Astrocyte (in vitro differentiated cells and primary cell): ENCODE data around the gene MSX2.

Experiments used
- CTCF ChIP-seq: IDR thresholded peaks from 2 replicates; pipeline ENCODE4 v1.5.1; 2011; ENCODE audit warnings: low read depth, mild to moderate bottlenecking, inconsistent platforms, low read length, moderate library complexity; ENCODE audit not compliant: insufficient read depth
- EZH2 ChIP-seq: IDR thresholded peaks from 2 replicates; pipeline ENCODE4 v1.6.1; 2012; ENCODE audit warnings: mild to moderate bottlenecking, low read length, inconsistent platforms; ENCODE audit not compliant: insufficient read depth

- TF ChIP-seq CTCF, result no peak
- no peak for TF ChIP-seq EZH2
Measured at GRCh38 chr5:174736331-174736721, 11.9 kb downstream of the MSX2 start.
